ENCODE data around the gene PDLIM4.

GRCh38 chr5:132218321-132218720, 39.2 kb upstream of the PDLIM4 start:
- TF ChIP-seq CTCF (conservative IDR thresholded peaks at IDR 0.05) (no peak), EZH2 (IDR thresholded peaks at IDR 0.05; ENCODE audit: low read depth) (no peak)
